HepG2 (cell line): Measurements from ENCODE around the gene EGFL8. TPM values are rescaled to one million over a fixed set of nuclear protein-coding genes. Genes with fewer than 3 reads are reported as not detected.
A peak's percentile ranks its signal among the peaks of the same experiment; 100 is the strongest.

Experiments used
- BHLHE40 ChIP-seq: IDR thresholded peaks from 2 replicates; pipeline ENCODE4 v1.6.1; 2011; ENCODE audit warnings: low read length, improper control_type of control experiment
- GABPA ChIP-seq, 2 experiments: IDR thresholded peaks; 2 replicates each; pipeline ENCODE4 v1.6.1; 2011 to 2016; ENCODE audit warnings: low read depth in 2 of 2, low read length in 1 of 2, missing biosample characterization in 1 of 2, missing genetic modification characterization in 1 of 2
- HNRNPK ChIP-seq: fragments of 200-400 bp; formaldehyde crosslinking; IDR thresholded peaks from 2 replicates; pipeline ENCODE4 v1.6.1; 2018; ENCODE audit warnings: low read length, low read depth, moderate library complexity, mild to moderate bottlenecking; ENCODE audit not compliant: poor library complexity, severe bottlenecking
- HOXA3 ChIP-seq: sonication (generic); formaldehyde crosslinking; IDR thresholded peaks from 2 replicates; pipeline ENCODE4 v1.5.0; 2020; ENCODE audit warnings: missing genetic modification reagents
- MYC ChIP-seq: sonication (generic); formaldehyde crosslinking; IDR thresholded peaks from 2 replicates; pipeline ENCODE4 v1.9.0; 2021; ENCODE audit warnings: missing genetic modification reagents, borderline replicate concordance
- NFKB2 ChIP-seq: sonication (generic); formaldehyde crosslinking; IDR thresholded peaks from 2 replicates; pipeline ENCODE4 v1.4.0; 2020; ENCODE audit warnings: missing genetic modification reagents, borderline replicate concordance
- POGZ ChIP-seq: sonication (generic); formaldehyde crosslinking; IDR thresholded peaks from 2 replicates; pipeline ENCODE4 v1.4.0; 2020; ENCODE audit warnings: mild to moderate bottlenecking, missing genetic modification reagents
- PTBP1 ChIP-seq: fragments of 200-400 bp; formaldehyde crosslinking; IDR thresholded peaks from 2 replicates; pipeline ENCODE4 v1.6.1; 2018; ENCODE audit warnings: low read length, low read depth; ENCODE audit not compliant: poor library complexity, severe bottlenecking
- RBAK ChIP-seq: sonication (generic); formaldehyde crosslinking; IDR thresholded peaks from 2 replicates; pipeline ENCODE4 v1.5.1; 2020; ENCODE audit warnings: mild to moderate bottlenecking, missing genetic modification reagents
- SCMH1 ChIP-seq: sonication (generic); formaldehyde crosslinking; IDR thresholded peaks from 2 replicates; pipeline ENCODE4 v1.9.0; 2021; ENCODE audit warnings: missing genetic modification reagents, mild to moderate bottlenecking, borderline replicate concordance
- ZNF792 ChIP-seq: IDR thresholded peaks from 2 replicates; pipeline ENCODE4 v1.6.1; 2016
- ZSCAN25 ChIP-seq: sonication (generic); formaldehyde crosslinking; IDR thresholded peaks from 2 replicates; pipeline ENCODE4 v1.8.0; 2022; ENCODE audit warnings: mild to moderate bottlenecking, missing genetic modification reagents
- polyA plus RNA-seq, 8 experiments: library from polyadenylated mRNA; depleted of rRNA in 3 of 8; stranded (reverse) in 7 of 8; unstranded in 1 of 8; fragments of >200 nt; fragmentation: Illumina TruSeq in 4 of 8; extraction: Trizol in 4 of 8; gene quantifications; 2 replicates each; pipeline versions ENCODE4 v1.2.1 to v1.2.3, GENCODE V29; 2011 to 2016; ENCODE audit warnings: low read depth in 4 of 8, missing spikeins in 1 of 8, mixed read lengths in 1 of 8; ENCODE audit not compliant: insufficient read depth in 1 of 8
- total RNA-seq, 5 experiments: library from RNA; depleted of rRNA; stranded (reverse); fragments of >200 nt; fragmentation: Illumina TruSeq; extraction: Trizol; gene quantifications; 2 replicates each; pipeline ENCODE4 v1.2.3, GENCODE V29; 2016; ENCODE audit warnings: low read depth in 1 of 5
- TF ChIP-seq, protein P1 (sequence below): sonication (generic); formaldehyde crosslinking; IDR thresholded peaks from 2 replicates; pipeline ENCODE4 v1.5.0; 2020; ENCODE audit warnings: mild to moderate bottlenecking, missing genetic modification reagents
- TF ChIP-seq, protein P2 (sequence below): sonication (generic); formaldehyde crosslinking; IDR thresholded peaks from 2 replicates; pipeline ENCODE4 v1.4.0; 2020; ENCODE audit warnings: missing genetic modification reagents
- TF ChIP-seq, protein P3 (sequence below): sonication (generic); formaldehyde crosslinking; IDR thresholded peaks from 2 replicates; pipeline ENCODE4 v1.8.0; 2022; ENCODE audit warnings: missing genetic modification reagents, mild to moderate bottlenecking, inconsistent platforms, borderline replicate concordance
- TF ChIP-seq, protein P4 (sequence below): sonication (generic); formaldehyde crosslinking; IDR thresholded peaks from 2 replicates; pipeline ENCODE4 v1.8.1; 2023; ENCODE audit warnings: mild to moderate bottlenecking, missing genetic modification reagents, borderline replicate concordance
- TF ChIP-seq, protein P5 (sequence below): sonication (generic); formaldehyde crosslinking; IDR thresholded peaks from 2 replicates; pipeline ENCODE4 v1.4.0; 2020; ENCODE audit warnings: missing genetic modification reagents, borderline replicate concordance
- TF ChIP-seq, protein P6 (sequence below): sonication (generic); formaldehyde crosslinking; IDR thresholded peaks from 2 replicates; pipeline ENCODE4 v1.5.0; 2020; ENCODE audit warnings: missing genetic modification reagents, mild to moderate bottlenecking, borderline replicate concordance
- TF ChIP-seq, protein P7 (sequence below): sonication (generic); formaldehyde crosslinking; IDR thresholded peaks from 2 replicates; pipeline ENCODE4 v1.4.0; 2020; ENCODE audit warnings: mild to moderate bottlenecking, missing genetic modification reagents

EGFL8 gene
- total and polyA plus RNA-seq, 2 of the 13 experiments (the other 11 are each of a cell fraction or from before 2014, with no cell fraction given) = 10.0 to 11.5 TPM

DNA sequence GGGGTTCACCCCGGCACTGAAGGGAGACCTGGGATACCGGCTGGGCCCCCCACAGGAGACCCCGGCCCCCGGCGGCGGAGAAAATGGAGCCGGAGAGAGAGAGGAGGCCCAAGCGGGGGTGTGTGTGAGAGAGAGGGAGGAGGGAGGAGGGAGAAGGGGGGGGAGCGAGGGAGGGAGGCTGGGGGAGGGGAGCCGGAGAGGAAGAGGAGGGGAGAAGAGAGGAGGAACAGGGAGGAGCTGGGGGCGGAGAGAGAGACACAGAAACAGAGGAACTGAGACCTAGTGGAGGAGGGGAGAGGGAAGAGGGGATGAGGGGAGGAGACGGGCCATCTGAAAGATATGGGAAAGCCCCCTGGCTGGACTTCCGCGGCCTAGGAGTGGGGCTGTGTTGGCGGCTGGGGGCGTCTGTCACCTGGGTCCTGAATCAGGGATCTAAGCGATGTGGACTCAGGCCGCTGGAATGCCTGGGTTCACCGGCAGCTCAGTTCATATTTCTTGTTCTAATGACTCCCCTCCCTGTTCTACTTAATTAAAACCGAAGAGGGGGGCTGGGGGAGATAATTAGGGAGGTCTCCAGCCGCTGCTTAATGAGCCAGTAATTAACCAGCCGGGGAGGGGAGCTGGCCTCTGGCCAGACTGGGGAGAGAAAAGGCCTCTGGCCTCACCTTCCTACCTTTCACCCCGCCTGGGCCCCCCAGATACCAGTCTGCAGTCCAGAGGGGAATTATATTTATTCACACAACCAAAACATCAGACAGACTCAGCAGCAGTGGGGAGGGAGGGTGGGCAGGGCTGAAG lies 25.9 kb downstream of the EGFL8 start, which contains the start of gene PBX2 (continued):
- TF ChIP-seq, protein P1, sequence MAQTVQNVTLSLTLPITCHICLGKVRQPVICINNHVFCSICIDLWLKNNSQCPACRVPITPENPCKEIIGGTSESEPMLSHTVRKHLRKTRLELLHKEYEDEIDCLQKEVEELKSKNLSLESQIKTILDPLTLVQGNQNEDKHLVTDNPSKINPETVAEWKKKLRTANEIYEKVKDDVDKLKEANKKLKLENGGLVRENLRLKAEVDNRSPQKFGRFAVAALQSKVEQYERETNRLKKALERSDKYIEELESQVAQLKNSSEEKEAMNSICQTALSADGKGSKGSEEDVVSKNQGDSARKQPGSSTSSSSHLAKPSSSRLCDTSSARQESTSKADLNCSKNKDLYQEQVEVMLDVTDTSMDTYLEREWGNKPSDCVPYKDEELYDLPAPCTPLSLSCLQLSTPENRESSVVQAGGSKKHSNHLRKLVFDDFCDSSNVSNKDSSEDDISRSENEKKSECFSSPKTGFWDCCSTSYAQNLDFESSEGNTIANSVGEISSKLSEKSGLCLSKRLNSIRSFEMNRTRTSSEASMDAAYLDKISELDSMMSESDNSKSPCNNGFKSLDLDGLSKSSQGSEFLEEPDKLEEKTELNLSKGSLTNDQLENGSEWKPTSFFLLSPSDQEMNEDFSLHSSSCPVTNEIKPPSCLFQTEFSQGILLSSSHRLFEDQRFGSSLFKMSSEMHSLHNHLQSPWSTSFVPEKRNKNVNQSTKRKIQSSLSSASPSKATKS = no peak
- TF ChIP-seq PTBP1 = no peak
- peak; percentile 87 for TF ChIP-seq HNRNPK
- peak; percentile 41; the same call in 1 of the 2 replicates for TF ChIP-seq MYC (CRISPR knock-in tag)
- TF ChIP-seq, protein P2, sequence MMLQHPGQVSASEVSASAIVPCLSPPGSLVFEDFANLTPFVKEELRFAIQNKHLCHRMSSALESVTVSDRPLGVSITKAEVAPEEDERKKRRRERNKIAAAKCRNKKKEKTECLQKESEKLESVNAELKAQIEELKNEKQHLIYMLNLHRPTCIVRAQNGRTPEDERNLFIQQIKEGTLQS (CRISPR knock-in tag) = no peak
- TF ChIP-seq, protein P3, sequence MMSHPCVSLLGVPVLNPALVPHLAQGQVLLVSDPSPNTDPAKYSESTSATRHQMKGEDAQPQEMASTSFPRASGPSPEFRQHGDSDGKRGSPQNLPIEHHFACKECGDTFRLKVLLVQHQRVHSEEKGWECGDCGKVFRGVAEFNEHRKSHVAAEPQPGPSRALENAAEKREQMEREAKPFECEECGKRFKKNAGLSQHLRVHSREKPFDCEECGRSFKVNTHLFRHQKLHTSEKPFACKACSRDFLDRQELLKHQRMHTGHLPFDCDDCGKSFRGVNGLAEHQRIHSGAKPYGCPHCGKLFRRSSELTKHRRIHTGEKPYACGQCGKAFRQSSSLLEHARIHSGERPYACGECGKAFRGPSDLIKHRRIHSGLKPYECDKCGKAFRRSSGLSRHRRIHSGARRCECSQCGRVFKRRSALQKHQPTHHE = peak; percentile 80; the same call in 1 of the 2 replicates
- TF ChIP-seq, protein P4, sequence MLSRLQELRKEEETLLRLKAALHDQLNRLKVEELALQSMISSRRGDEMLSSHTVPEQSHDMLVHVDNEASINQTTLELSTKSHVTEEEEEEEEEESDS = no peak
- TF ChIP-seq ZNF792 (CRISPR knock-in tag) = peak; percentile 60
- TF ChIP-seq BHLHE40 = no peak
- peak; percentile 16; the same call in 1 of the 2 replicates for TF ChIP-seq HOXA3
- peak; percentile 85; the same call in 1 of the 2 replicates for TF ChIP-seq NFKB2
- TF ChIP-seq, protein P5, sequence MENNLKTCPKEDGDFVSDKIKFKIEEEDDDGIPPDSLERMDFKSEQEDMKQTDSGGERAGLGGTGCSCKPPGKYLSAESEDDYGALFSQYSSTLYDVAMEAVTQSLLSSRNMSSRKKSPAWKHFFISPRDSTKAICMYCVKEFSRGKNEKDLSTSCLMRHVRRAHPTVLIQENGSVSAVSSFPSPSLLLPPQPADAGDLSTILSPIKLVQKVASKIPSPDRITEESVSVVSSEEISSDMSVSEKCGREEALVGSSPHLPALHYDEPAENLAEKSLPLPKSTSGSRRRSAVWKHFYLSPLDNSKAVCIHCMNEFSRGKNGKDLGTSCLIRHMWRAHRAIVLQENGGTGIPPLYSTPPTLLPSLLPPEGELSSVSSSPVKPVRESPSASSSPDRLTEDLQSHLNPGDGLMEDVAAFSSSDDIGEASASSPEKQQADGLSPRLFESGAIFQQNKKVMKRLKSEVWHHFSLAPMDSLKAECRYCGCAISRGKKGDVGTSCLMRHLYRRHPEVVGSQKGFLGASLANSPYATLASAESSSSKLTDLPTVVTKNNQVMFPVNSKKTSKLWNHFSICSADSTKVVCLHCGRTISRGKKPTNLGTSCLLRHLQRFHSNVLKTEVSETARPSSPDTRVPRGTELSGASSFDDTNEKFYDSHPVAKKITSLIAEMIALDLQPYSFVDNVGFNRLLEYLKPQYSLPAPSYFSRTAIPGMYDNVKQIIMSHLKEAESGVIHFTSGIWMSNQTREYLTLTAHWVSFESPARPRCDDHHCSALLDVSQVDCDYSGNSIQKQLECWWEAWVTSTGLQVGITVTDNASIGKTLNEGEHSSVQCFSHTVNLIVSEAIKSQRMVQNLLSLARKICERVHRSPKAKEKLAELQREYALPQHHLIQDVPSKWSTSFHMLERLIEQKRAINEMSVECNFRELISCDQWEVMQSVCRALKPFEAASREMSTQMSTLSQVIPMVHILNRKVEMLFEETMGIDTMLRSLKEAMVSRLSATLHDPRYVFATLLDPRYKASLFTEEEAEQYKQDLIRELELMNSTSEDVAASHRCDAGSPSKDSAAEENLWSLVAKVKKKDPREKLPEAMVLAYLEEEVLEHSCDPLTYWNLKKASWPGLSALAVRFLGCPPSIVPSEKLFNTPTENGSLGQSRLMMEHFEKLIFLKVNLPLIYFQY = peak; percentile 34; the same call in 1 of the 2 replicates
- TF ChIP-seq SCMH1 (CRISPR knock-in tag) = no peak
- TF ChIP-seq, protein P6, sequence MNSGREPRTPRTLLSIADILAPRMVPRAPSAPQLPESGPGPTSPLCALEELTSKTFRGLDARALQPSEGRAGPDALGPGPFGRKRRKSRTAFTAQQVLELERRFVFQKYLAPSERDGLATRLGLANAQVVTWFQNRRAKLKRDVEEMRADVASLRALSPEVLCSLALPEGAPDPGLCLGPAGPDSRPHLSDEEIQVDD = no peak
- peak; percentile 99 for TF ChIP-seq ZSCAN25 (CRISPR knock-in tag)
- TF ChIP-seq, protein P7, sequence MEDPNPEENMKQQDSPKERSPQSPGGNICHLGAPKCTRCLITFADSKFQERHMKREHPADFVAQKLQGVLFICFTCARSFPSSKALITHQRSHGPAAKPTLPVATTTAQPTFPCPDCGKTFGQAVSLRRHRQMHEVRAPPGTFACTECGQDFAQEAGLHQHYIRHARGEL = no peak
- TF ChIP-seq GABPA (IDR thresholded peaks at IDR 0.05; ENCODE audit: low read depth, low read length) = no peak
- peak; percentile 76 for TF ChIP-seq GABPA (CRISPR knock-in tag; IDR thresholded peaks at IDR 0.05; ENCODE audit: low read depth)
- peak; percentile 39 for TF ChIP-seq POGZ (CRISPR knock-in tag)
- TF ChIP-seq RBAK (CRISPR knock-in tag) = no peak
